ENCODE data around the gene HOXC6. TPM values are rescaled to one million over a fixed set of nuclear protein-coding genes. Genes with fewer than 3 reads are reported as not detected.

HOXC6 gene
- total and polyA plus RNA-seq, 9 of the 15 experiments (the other 6 are each of a cell fraction or from before 2014, with no cell fraction given): 0.06 to 4.0 (median 1.4) TPM

DNA sequence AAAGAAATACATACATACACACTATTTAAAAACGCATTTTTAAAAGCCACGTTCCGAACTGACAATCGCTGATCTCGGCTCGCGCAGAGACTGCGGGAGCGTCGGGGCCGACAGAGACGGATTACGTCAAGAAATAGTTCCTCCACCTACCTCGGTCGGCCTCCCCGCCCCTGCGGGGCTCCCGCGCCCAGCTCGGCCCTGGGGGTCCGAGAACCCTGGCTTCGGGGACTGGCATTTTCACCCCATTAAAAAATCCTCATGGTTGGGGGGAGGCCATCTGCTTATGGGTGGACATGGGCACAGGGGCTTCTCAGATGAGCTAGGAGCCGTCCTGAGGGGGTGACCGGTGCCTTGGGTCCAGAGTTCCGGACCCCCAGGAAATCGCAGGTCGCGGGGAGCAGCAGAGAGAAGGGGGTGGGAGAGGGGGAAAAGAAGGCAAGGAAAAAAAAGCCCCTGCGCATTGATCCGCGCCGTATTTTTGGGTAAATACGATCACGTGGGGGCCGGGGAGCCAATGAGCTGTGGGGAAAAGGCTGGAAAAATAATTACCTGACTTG is 28.6 kb upstream of the HOXC6 start (continued):
- TF ChIP-seq, protein P1, sequence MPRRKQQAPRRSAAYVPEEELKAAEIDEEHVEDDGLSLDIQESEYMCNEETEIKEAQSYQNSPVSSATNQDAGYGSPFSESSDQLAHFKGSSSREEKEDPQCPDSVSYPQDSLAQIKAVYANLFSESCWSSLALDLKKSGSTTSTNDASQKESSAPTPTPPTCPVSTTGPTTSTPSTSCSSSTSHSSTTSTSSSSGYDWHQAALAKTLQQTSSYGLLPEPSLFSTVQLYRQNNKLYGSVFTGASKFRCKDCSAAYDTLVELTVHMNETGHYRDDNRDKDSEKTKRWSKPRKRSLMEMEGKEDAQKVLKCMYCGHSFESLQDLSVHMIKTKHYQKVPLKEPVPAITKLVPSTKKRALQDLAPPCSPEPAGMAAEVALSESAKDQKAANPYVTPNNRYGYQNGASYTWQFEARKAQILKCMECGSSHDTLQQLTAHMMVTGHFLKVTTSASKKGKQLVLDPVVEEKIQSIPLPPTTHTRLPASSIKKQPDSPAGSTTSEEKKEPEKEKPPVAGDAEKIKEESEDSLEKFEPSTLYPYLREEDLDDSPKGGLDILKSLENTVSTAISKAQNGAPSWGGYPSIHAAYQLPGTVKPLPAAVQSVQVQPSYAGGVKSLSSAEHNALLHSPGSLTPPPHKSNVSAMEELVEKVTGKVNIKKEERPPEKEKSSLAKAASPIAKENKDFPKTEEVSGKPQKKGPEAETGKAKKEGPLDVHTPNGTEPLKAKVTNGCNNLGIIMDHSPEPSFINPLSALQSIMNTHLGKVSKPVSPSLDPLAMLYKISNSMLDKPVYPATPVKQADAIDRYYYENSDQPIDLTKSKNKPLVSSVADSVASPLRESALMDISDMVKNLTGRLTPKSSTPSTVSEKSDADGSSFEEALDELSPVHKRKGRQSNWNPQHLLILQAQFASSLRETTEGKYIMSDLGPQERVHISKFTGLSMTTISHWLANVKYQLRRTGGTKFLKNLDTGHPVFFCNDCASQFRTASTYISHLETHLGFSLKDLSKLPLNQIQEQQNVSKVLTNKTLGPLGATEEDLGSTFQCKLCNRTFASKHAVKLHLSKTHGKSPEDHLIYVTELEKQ (CRISPR knock-in tag; IDR thresholded peaks at IDR 0.05): no peak
- TF ChIP-seq POLR3G (IDR thresholded peaks at IDR 0.05; ENCODE audit: extremely low read depth, insufficient read length, insufficient replicate concordance) (no peak), NFYB (IDR thresholded peaks at IDR 0.05; ENCODE audit: extremely low read depth, insufficient read length) (peak; percentile 30), ZNF384 (IDR thresholded peaks at IDR 0.05; ENCODE audit: low read depth, low read length) (peak; percentile 37; the same call in 1 of the 2 replicates), ZNF197 (CRISPR knock-in tag; IDR thresholded peaks at IDR 0.05; ENCODE audit: low read depth) (no peak), KHSRP (IDR thresholded peaks at IDR 0.05) (no peak), BRD9 (IDR thresholded peaks at IDR 0.05; ENCODE audit: low read depth, partially characterized antibody) (no peak), ZBTB17 (CRISPR knock-in tag; IDR thresholded peaks at IDR 0.05) (no peak), ESRRB (CRISPR knock-in tag; IDR thresholded peaks at IDR 0.05; ENCODE audit: borderline replicate concordance) (no peak), JUNB (CRISPR knock-in tag; conservative IDR thresholded peaks at IDR 0.05) (no peak), RBM14 (IDR thresholded peaks at IDR 0.05; ENCODE audit: borderline replicate concordance, insufficient read depth, low read depth, low read length) (no peak), IFI16 (CRISPR knock-in tag; IDR thresholded peaks at IDR 0.05) (no peak), ZC3H11A (IDR thresholded peaks at IDR 0.05; ENCODE audit: low read depth, low read length) (no peak), EZH2 (IDR thresholded peaks at IDR 0.05; ENCODE audit: borderline replicate concordance, low read depth, low read length) (no peak), ZSCAN32 (CRISPR knock-in tag; IDR thresholded peaks at IDR 0.05) (no peak), KLF16 (IDR thresholded peaks at IDR 0.05) (no peak), ZNF445 (CRISPR knock-in tag; IDR thresholded peaks at IDR 0.05; ENCODE audit: low read depth) (no peak), RBM39 (optimal IDR thresholded peaks at IDR 0.05; ENCODE audit: low read depth, low read length) (no peak), ZNF57 (CRISPR knock-in tag; IDR thresholded peaks at IDR 0.05) (no peak), DNMT1 (IDR thresholded peaks at IDR 0.05) (no peak), ZNF217 (CRISPR knock-in tag; IDR thresholded peaks at IDR 0.05) (no peak), XRCC4 (IDR thresholded peaks at IDR 0.05; ENCODE audit: extremely low read depth, insufficient read depth, insufficient read length) (no peak)
- TF ChIP-seq, protein P2, sequence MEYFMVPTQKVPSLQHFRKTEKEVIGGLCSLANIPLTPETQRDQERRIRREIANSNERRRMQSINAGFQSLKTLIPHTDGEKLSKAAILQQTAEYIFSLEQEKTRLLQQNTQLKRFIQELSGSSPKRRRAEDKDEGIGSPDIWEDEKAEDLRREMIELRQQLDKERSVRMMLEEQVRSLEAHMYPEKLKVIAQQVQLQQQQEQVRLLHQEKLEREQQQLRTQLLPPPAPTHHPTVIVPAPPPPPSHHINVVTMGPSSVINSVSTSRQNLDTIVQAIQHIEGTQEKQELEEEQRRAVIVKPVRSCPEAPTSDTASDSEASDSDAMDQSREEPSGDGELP (CRISPR knock-in tag; IDR thresholded peaks at IDR 0.05; ENCODE audit: borderline replicate concordance): no peak
- TF ChIP-seq, protein P3, sequence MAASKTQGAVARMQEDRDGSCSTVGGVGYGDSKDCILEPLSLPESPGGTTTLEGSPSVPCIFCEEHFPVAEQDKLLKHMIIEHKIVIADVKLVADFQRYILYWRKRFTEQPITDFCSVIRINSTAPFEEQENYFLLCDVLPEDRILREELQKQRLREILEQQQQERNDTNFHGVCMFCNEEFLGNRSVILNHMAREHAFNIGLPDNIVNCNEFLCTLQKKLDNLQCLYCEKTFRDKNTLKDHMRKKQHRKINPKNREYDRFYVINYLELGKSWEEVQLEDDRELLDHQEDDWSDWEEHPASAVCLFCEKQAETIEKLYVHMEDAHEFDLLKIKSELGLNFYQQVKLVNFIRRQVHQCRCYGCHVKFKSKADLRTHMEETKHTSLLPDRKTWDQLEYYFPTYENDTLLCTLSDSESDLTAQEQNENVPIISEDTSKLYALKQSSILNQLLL (CRISPR knock-in tag; IDR thresholded peaks at IDR 0.05; ENCODE audit: borderline replicate concordance): no peak
